H9 (cell line): ENCODE results near the gene CDC16. TPM values are rescaled to one million over a fixed set of nuclear protein-coding genes. Genes with fewer than 3 reads are reported as not detected.

Source experiments
- DNase-seq: peaks from one replicate; pipeline ENCODE4 v3.0.0-alpha.2; 2017
- H2AFZ ChIP-seq: one replicate; pipeline ENCODE4 v1.6.1; 2013; ENCODE audit warnings: mild to moderate bottlenecking, low read length, control low read depth, moderate library complexity
- H2AK5ac ChIP-seq: 2 replicates; pipeline ENCODE4 v1.6.1; 2013; ENCODE audit warnings: low read length, control low read depth, mixed read lengths; ENCODE audit not compliant: insufficient read length
- H2BK120ac ChIP-seq: one replicate; pipeline ENCODE4 v1.6.1; 2013; ENCODE audit warnings: low read depth, mild to moderate bottlenecking, low read length, control low read depth, inconsistent platforms; ENCODE audit not compliant: poor library complexity, severe bottlenecking
- H2BK12ac ChIP-seq: 2 replicates; pipeline ENCODE4 v1.6.1; 2013; ENCODE audit warnings: low read length, control low read depth, mixed read lengths, low read depth; ENCODE audit not compliant: insufficient read length
- H2BK15ac ChIP-seq: 2 replicates; pipeline ENCODE4 v1.6.1; 2013; ENCODE audit warnings: low read depth, low read length, control low read depth
- H2BK20ac ChIP-seq: one replicate; pipeline ENCODE4 v1.6.1; 2013; ENCODE audit warnings: low read depth, mild to moderate bottlenecking, low read length, control low read depth, inconsistent platforms; ENCODE audit not compliant: poor library complexity, severe bottlenecking
- H2BK5ac ChIP-seq: 2 replicates; pipeline ENCODE4 v1.6.1; 2013; ENCODE audit warnings: low read length, control low read depth, mixed read lengths; ENCODE audit not compliant: insufficient read length
- H3K14ac ChIP-seq: 2 replicates; pipeline ENCODE4 v1.6.1; 2013; ENCODE audit warnings: low read length, control low read depth; ENCODE audit not compliant: insufficient read depth
- H3K18ac ChIP-seq: 2 replicates; pipeline ENCODE4 v1.6.1; 2013; ENCODE audit warnings: low read depth, mild to moderate bottlenecking, mixed read lengths, low read length, control low read depth; ENCODE audit not compliant: insufficient read length
- H3K23ac ChIP-seq: 2 replicates; pipeline ENCODE4 v1.6.1; 2013; ENCODE audit warnings: low read length, control low read depth, mixed read lengths, low read depth; ENCODE audit not compliant: insufficient read length
- H3K23me2 ChIP-seq: 2 replicates; pipeline ENCODE4 v1.6.1; 2013; ENCODE audit warnings: low read depth, mild to moderate bottlenecking, mixed read lengths, low read length, control low read depth; ENCODE audit not compliant: insufficient read length, poor library complexity, severe bottlenecking
- H3K27ac ChIP-seq: 2 replicates; pipeline ENCODE4 v1.5.1; 2013; ENCODE audit warnings: low read length, control low read depth, mixed read lengths, low read depth; ENCODE audit not compliant: insufficient read length
- H3K27me3 ChIP-seq: 2 replicates; pipeline ENCODE4 v1.6.1; 2013; ENCODE audit warnings: low read length, control low read depth, inconsistent platforms; ENCODE audit not compliant: insufficient read depth
- H3K4ac ChIP-seq: 2 replicates; pipeline ENCODE4 v1.6.1; 2013; ENCODE audit warnings: low read depth, mild to moderate bottlenecking, control low read depth, inconsistent platforms, low read length, moderate library complexity
- H3K4me1 ChIP-seq: 2 replicates; pipeline ENCODE4 v1.6.1; 2013; ENCODE audit warnings: low read length, control low read depth, inconsistent platforms; ENCODE audit not compliant: insufficient read depth
- H3K4me2 ChIP-seq: 2 replicates; pipeline ENCODE4 v1.6.1; 2013; ENCODE audit warnings: low read length, control low read depth, mixed read lengths; ENCODE audit not compliant: insufficient read length, insufficient read depth
- H3K56ac ChIP-seq: 2 replicates; pipeline ENCODE4 v1.6.1; 2013; ENCODE audit warnings: low read depth, mild to moderate bottlenecking, mixed read lengths, low read length, control low read depth; ENCODE audit not compliant: insufficient read length
- H3K79me1 ChIP-seq: 2 replicates; pipeline ENCODE4 v1.6.1; 2013; ENCODE audit warnings: low read depth, mild to moderate bottlenecking, moderate library complexity, low read length, control low read depth, inconsistent platforms; ENCODE audit not compliant: insufficient read depth, poor library complexity, severe bottlenecking
- H3K79me2 ChIP-seq: 2 replicates; pipeline ENCODE4 v1.6.1; 2013; ENCODE audit warnings: low read length, control low read depth, inconsistent platforms; ENCODE audit not compliant: insufficient read depth
- H3K9ac ChIP-seq: 2 replicates; pipeline ENCODE4 v1.6.1; 2013; ENCODE audit warnings: low read length, control low read depth, mixed read lengths; ENCODE audit not compliant: insufficient read length; ENCODE audit errors: extremely low read depth
- H3K9me3 ChIP-seq: one replicate; pipeline ENCODE4 v1.6.1; 2013; ENCODE audit warnings: low read depth, low read length, inconsistent platforms; ENCODE audit not compliant: control insufficient read depth
- H3T11ph ChIP-seq: one replicate; pipeline ENCODE4 v1.6.1; 2013; ENCODE audit warnings: mild to moderate bottlenecking, low read length, control low read depth, inconsistent platforms
- H4K20me1 ChIP-seq: one replicate; pipeline ENCODE4 v1.6.1; 2013; ENCODE audit not compliant: control insufficient read depth, insufficient read length, insufficient read depth
- H4K5ac ChIP-seq: 2 replicates; pipeline ENCODE4 v1.6.1; 2013; ENCODE audit warnings: low read depth, mild to moderate bottlenecking, mixed read lengths, low read length, control low read depth; ENCODE audit not compliant: insufficient read length
- H4K8ac ChIP-seq: replicated peaks from 2 replicates; pipeline ENCODE4 v1.6.1; 2013; ENCODE audit warnings: low read length, control low read depth, mixed read lengths, low read depth; ENCODE audit not compliant: insufficient read length
- H4K91ac ChIP-seq: 2 replicates; pipeline ENCODE4 v1.6.1; 2013; ENCODE audit warnings: low read depth, mild to moderate bottlenecking, moderate library complexity, mixed read lengths, low read length, control low read depth; ENCODE audit not compliant: insufficient read length
- H3K27ac Mint-ChIP-seq, 3 experiments: 2 replicates in 2 of 3; 3 replicates in 1 of 3; pipeline ENCODE4 v1.8.0; 2020 to 2021; ENCODE audit warnings: mixed read lengths in 3 of 3, mild to moderate bottlenecking in 1 of 3, moderate library complexity in 1 of 3
- H3K27me3 Mint-ChIP-seq: 2 replicates; pipeline ENCODE4 v1.8.0; 2021; ENCODE audit warnings: low read depth, mild to moderate bottlenecking, moderate library complexity, mixed read lengths
- H3K36me3 Mint-ChIP-seq, 3 experiments: 2 replicates in 2 of 3; 3 replicates in 1 of 3; pipeline ENCODE4 v1.8.0; 2020 to 2021; ENCODE audit warnings: low read depth in 3 of 3, mixed read lengths in 3 of 3; ENCODE audit not compliant: insufficient read depth in 1 of 3
- H3K4me1 Mint-ChIP-seq, 2 experiments: 2 replicates each; pipeline ENCODE4 v1.8.0; 2020; ENCODE audit warnings: mixed read lengths in 2 of 2
- H3K4me3 Mint-ChIP-seq, 2 experiments: 2 replicates in 1 of 2; 3 replicates in 1 of 2; pipeline ENCODE4 v1.8.0; 2020 to 2021; ENCODE audit warnings: mild to moderate bottlenecking in 2 of 2, mixed read lengths in 2 of 2, moderate library complexity in 1 of 2
- H3K9me3 Mint-ChIP-seq, 2 experiments: 2 replicates in 1 of 2; 3 replicates in 1 of 2; pipeline ENCODE4 v1.8.0; 2020; ENCODE audit warnings: mild to moderate bottlenecking in 2 of 2, mixed read lengths in 2 of 2, moderate library complexity in 1 of 2
- WGBS: extraction: QIAGEN DNeasy Blood & Tissue Kit; methylation state at CpG from one replicate; pipeline ENCODE4 v1.1.7; 2013; ENCODE audit warnings: missing lambda C conversion rate, low lambda C conversion rate, mixed read lengths; ENCODE audit not compliant: insufficient read length; ENCODE audit errors: extremely low coverage; 5-methylcytosine and 5-hydroxymethylcytosine counted together
- total RNA-seq: library from RNA; stranded (reverse); gene quantifications from 2 replicates; pipeline ENCODE4 v1.2.1, GENCODE V29; 2021
- TF ChIP-seq, protein P1 (sequence below): fragments of 200-600 bp; sonication (generic); conservative IDR thresholded peaks from 3 replicates; pipeline ENCODE4 v1.8.0; 2021; ENCODE audit warnings: antibody characterized with exemption, mild to moderate bottlenecking

Gene CDC16
- total RNA-seq, 1 experiment from 2014 or later, result 91.9 TPM

- Histone ChIP-seq H3K23ac (no peak overlapping the region), H4K91ac (no peak overlapping the region), H2BK120ac (no peak overlapping the region), H3K79me1 (no peaks in the 10 kb centered on the region), H2AK5ac (no peak overlapping the region), H3K14ac (no peak overlapping the region), H2BK5ac (no peak overlapping the region), H2BK20ac (no peak overlapping the region), H3K56ac (no peak overlapping the region), H3K9me3 (no peaks in the 10 kb centered on the region), H3K4me1 (no peaks in the 10 kb centered on the region; the same call in 1 of the 2 replicates), H3K23me2 (no peaks in the 10 kb centered on the region), H2BK15ac (no peak overlapping the region), H4K8ac (no peak overlapping the region), H4K5ac (no peak overlapping the region), H3K79me2 (no peaks in the 10 kb centered on the region), H4K20me1 (no peaks in the 10 kb centered on the region), H3K9ac (no peak overlapping the region), H3K4ac (no peak overlapping the region), H3K27me3 (no peaks in the 10 kb centered on the region), H3K27ac (no peak overlapping the region), H2AFZ (no peak overlapping the region), H3K18ac (no peak overlapping the region), H3K4me2 (no peak overlapping the region), H3T11ph (no peak overlapping the region), H2BK12ac (no peak overlapping the region)
- Mint-ChIP-seq H3K4me1 (peaks cover 11 to 13% of the 10 kb centered on the region in 2 experiments), H3K9me3 (no peaks in the 10 kb centered on the region; a peak in 1 of 5 replicates), H3K27me3 (peaks cover 1% of the 10 kb centered on the region; the same call in 1 of the 2 replicates), H3K36me3 (peaks cover 64 to 96% (median 90%) of the 10 kb centered on the region in 3 experiments), H3K27ac (no peak overlapping the region), H3K4me3 (no peak overlapping the region)
- no CpG with 5 or more reads among the region's 5 CpGs for WGBS
- TF ChIP-seq, protein P1, sequence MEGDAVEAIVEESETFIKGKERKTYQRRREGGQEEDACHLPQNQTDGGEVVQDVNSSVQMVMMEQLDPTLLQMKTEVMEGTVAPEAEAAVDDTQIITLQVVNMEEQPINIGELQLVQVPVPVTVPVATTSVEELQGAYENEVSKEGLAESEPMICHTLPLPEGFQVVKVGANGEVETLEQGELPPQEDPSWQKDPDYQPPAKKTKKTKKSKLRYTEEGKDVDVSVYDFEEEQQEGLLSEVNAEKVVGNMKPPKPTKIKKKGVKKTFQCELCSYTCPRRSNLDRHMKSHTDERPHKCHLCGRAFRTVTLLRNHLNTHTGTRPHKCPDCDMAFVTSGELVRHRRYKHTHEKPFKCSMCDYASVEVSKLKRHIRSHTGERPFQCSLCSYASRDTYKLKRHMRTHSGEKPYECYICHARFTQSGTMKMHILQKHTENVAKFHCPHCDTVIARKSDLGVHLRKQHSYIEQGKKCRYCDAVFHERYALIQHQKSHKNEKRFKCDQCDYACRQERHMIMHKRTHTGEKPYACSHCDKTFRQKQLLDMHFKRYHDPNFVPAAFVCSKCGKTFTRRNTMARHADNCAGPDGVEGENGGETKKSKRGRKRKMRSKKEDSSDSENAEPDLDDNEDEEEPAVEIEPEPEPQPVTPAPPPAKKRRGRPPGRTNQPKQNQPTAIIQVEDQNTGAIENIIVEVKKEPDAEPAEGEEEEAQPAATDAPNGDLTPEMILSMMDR, result no peak
- DNase-seq, result no peak
Measured at GRCh38 chr13:114244637-114245036, 9.9 kb downstream of the CDC16 start.
